ENCODE measurements around the gene GBA3.

GBA3 gene

GRCh38 chr4:22780317-22780716 is 87.6 kb downstream of the GBA3 start:
- DNase-seq (ENCODE audit: low read depth in 2 of 2) = no peak

- no peak for DNase-seq (ENCODE audit: low read depth in 2 of 2)
Measured at GRCh38 chr4:22780797-22781196, 88.1 kb downstream of the GBA3 start.

- DNase-seq (ENCODE audit: low read depth in 2 of 2) = no peak
Measured at GRCh38 chr4:22787753-22788375, 95.1 kb downstream of the GBA3 start.

GRCh38 chr4:22790631-22791030 is 97.9 kb downstream of the GBA3 start:
- no peak for DNase-seq (ENCODE audit: low read depth in 2 of 2)

GRCh38 chr4:22794732-22795131 is 102.0 kb downstream of the GBA3 start:
- DNase-seq (ENCODE audit: low read depth in 2 of 2) = no peak

- DNase-seq (ENCODE audit: low read depth in 2 of 2) = no peak
Measured at GRCh38 chr4:22801391-22801790, 108.7 kb downstream of the GBA3 start.

- no peak for DNase-seq (ENCODE audit: low read depth in 2 of 2)
Measured at GRCh38 chr4:22802876-22803275, 110.1 kb downstream of the GBA3 start.

GRCh38 chr4:22803512-22803911 is 110.8 kb downstream of the GBA3 start:
- DNase-seq (ENCODE audit: low read depth in 2 of 2) = no peak

GRCh38 chr4:22814906-22815305 is 122.2 kb downstream of the GBA3 start:
- no peak for DNase-seq (ENCODE audit: low read depth in 2 of 2)

GRCh38 chr4:22824091-22824490 is 131.4 kb downstream of the GBA3 start:
- DNase-seq (ENCODE audit: low read depth in 2 of 2) = no peak

- DNase-seq (ENCODE audit: low read depth in 2 of 2) = no peak
Measured at GRCh38 chr4:22842360-22843018, 149.8 kb downstream of the GBA3 start.

GRCh38 chr4:22848332-22848731 is 155.6 kb downstream of the GBA3 start:
- DNase-seq (ENCODE audit: low read depth in 2 of 2) = no peak

- DNase-seq (ENCODE audit: low read depth in 2 of 2) = no peak
Measured at GRCh38 chr4:22850055-22850454, 157.3 kb downstream of the GBA3 start.

GRCh38 chr4:22850630-22851029 is 157.9 kb downstream of the GBA3 start:
- DNase-seq (ENCODE audit: low read depth in 2 of 2) = no peak

GRCh38 chr4:22857411-22857810 is 164.7 kb downstream of the GBA3 start:
- no peak for DNase-seq (ENCODE audit: low read depth in 2 of 2)

GRCh38 chr4:22859318-22859717 is 166.6 kb downstream of the GBA3 start:
- no peak for DNase-seq (ENCODE audit: low read depth in 2 of 2)

All from stimulated activated CD4-positive, alpha-beta T cell treated with anti-CD3 and anti-CD28 coated beads, Interleukin-12 subunit alpha, Interleukin-12 subunit beta, amount 100 ng/mL, for 24 hours (primary cell).